ENCODE data around the gene ANAPC13.

ANAPC13 gene

GRCh38 chr3:134430950-134431445 lies 54.8 kb downstream of the ANAPC13 start:
- H3K4me3 ChIP-seq (ENCODE audit: low read depth, low read length): no peak overlapping the region
- no peak for TF ChIP-seq CTCF (IDR thresholded peaks at IDR 0.05; ENCODE audit: borderline replicate concordance, insufficient read depth, low read depth, low read length)

- TF ChIP-seq CTCF (IDR thresholded peaks at IDR 0.05; ENCODE audit: borderline replicate concordance, insufficient read depth, low read depth, low read length): no peak
- H3K4me3 ChIP-seq (ENCODE audit: low read depth, low read length): no peak overlapping the region
These were observed 55.6 kb downstream of the ANAPC13 start for GRCh38 chr3:134430174-134430573.

GRCh38 chr3:134428401-134428800 lies 57.4 kb downstream of the ANAPC13 start:
- no peak for TF ChIP-seq CTCF (IDR thresholded peaks at IDR 0.05; ENCODE audit: borderline replicate concordance, insufficient read depth, low read depth, low read length)
- no peak overlapping the region for H3K4me3 ChIP-seq (ENCODE audit: low read depth, low read length)
